Measurements from ENCODE around the gene F2R. TPM values are rescaled to one million over a fixed set of nuclear protein-coding genes. Genes with fewer than 3 reads are reported as not detected.
"Not testable (repeated sequence)": the region's sequence is repeated elsewhere in the genome, so short reads cannot be mapped to it uniquely, and the experiment has no call there.

F2R gene
- total RNA-seq, 1 experiment from 2014 or later: 3.6 TPM

GRCh38 chr5:76764374-76764773, 48.4 kb downstream of the F2R start:
- Histone ChIP-seq H3K4me3 (no peak overlapping the region), H3F3A (ENCODE audit: insufficient read depth, low read depth) (no peaks in the 10 kb centered on the region), H3K9me2 (ENCODE audit: insufficient read depth) (no peaks in the 10 kb centered on the region), H3K4me1 (replicated peaks; ENCODE audit: insufficient read depth) (peaks cover 18% of the 10 kb centered on the region; the same call in 1 of the 2 replicates), H4K20me1 (ENCODE audit: insufficient read depth) (no peaks in the 10 kb centered on the region), H3K4me2 (no peak overlapping the region), H3K79me2 (ENCODE audit: low read depth) (no peaks in the 10 kb centered on the region), H3K36me3 (ENCODE audit: low read depth) (no peaks in the 10 kb centered on the region), H3K27me3 (ENCODE audit: insufficient read depth, low read depth) (no peaks in the 10 kb centered on the region), H3K27ac (no peak overlapping the region), H3K9me3 (ENCODE audit: insufficient read depth, low read depth) (0 out of 2 replicates have a peak, but pooled peaks cover 7% of the 10 kb centered on the region), H2AFZ (no peak overlapping the region)
- TF ChIP-seq, protein P1, sequence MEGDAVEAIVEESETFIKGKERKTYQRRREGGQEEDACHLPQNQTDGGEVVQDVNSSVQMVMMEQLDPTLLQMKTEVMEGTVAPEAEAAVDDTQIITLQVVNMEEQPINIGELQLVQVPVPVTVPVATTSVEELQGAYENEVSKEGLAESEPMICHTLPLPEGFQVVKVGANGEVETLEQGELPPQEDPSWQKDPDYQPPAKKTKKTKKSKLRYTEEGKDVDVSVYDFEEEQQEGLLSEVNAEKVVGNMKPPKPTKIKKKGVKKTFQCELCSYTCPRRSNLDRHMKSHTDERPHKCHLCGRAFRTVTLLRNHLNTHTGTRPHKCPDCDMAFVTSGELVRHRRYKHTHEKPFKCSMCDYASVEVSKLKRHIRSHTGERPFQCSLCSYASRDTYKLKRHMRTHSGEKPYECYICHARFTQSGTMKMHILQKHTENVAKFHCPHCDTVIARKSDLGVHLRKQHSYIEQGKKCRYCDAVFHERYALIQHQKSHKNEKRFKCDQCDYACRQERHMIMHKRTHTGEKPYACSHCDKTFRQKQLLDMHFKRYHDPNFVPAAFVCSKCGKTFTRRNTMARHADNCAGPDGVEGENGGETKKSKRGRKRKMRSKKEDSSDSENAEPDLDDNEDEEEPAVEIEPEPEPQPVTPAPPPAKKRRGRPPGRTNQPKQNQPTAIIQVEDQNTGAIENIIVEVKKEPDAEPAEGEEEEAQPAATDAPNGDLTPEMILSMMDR (conservative IDR thresholded peaks at IDR 0.05): no peak
- no peak for TF ChIP-seq EZH2 (IDR thresholded peaks at IDR 0.05; ENCODE audit: low read depth)
- POLR2A ChIA-PET (ENCODE audit: unreplicated experiment): no interaction called here
- no TSS peak for BruUV-seq (replicated peaks)
- no peak for DNase-seq
- CTCF ChIA-PET: no interaction called here
- intact Hi-C loops (cut with micrococcal nuclease; ENCODE audit: unreplicated experiment): no loop called here

GRCh38 chr5:76765249-76765648, 49.3 kb downstream of the F2R start:
- no peak for TF ChIP-seq EZH2 (IDR thresholded peaks at IDR 0.05; ENCODE audit: low read depth)
- TF ChIP-seq, protein P1 (conservative IDR thresholded peaks at IDR 0.05): no peak
- H3K36me3 ChIP-seq (ENCODE audit: low read depth): no peaks in the 10 kb centered on the region
- H3K27ac ChIP-seq: no peak overlapping the region
- H3K27me3 ChIP-seq (ENCODE audit: insufficient read depth, low read depth): no peaks in the 10 kb centered on the region
- H3K9me3 ChIP-seq (ENCODE audit: insufficient read depth, low read depth): 0 out of 2 replicates have a peak, but pooled peaks cover 7% of the 10 kb centered on the region
- no peaks in the 10 kb centered on the region for H3F3A ChIP-seq (ENCODE audit: insufficient read depth, low read depth)
- intact Hi-C loops (cut with micrococcal nuclease; ENCODE audit: unreplicated experiment): no loop called here
- no peak overlapping the region for H3K4me2 ChIP-seq
- no TSS peak for BruUV-seq (replicated peaks)
- H3K4me3 ChIP-seq: no peak overlapping the region
- H4K20me1 ChIP-seq (ENCODE audit: insufficient read depth): no peaks in the 10 kb centered on the region
- POLR2A ChIA-PET (ENCODE audit: unreplicated experiment): no interaction called here
- H3K9me2 ChIP-seq (ENCODE audit: insufficient read depth): no peaks in the 10 kb centered on the region
- H3K79me2 ChIP-seq (ENCODE audit: low read depth): no peaks in the 10 kb centered on the region
- CTCF ChIA-PET: no interaction called here
- H2AFZ ChIP-seq: no peak overlapping the region
- no peak for DNase-seq
- H3K4me1 ChIP-seq (replicated peaks; ENCODE audit: insufficient read depth): peaks cover 9% of the 10 kb centered on the region; the same call in 1 of the 2 replicates

- BruUV-seq (replicated peaks): no TSS peak
- Histone ChIP-seq H3K79me2 (ENCODE audit: low read depth) (no peaks in the 10 kb centered on the region), H3K27ac (no peak overlapping the region), H2AFZ (no peak overlapping the region), H3K4me3 (no peak overlapping the region), H3K9me2 (ENCODE audit: insufficient read depth) (no peaks in the 10 kb centered on the region), H4K20me1 (ENCODE audit: insufficient read depth) (no peaks in the 10 kb centered on the region), H3K9me3 (ENCODE audit: insufficient read depth, low read depth) (0 out of 2 replicates have a peak, but pooled peaks cover 7% of the 10 kb centered on the region), H3K27me3 (ENCODE audit: insufficient read depth, low read depth) (no peaks in the 10 kb centered on the region), H3K36me3 (ENCODE audit: low read depth) (no peaks in the 10 kb centered on the region), H3K4me2 (peak overlapping the region; percentile 9; the same call in 1 of the 2 replicates), H3K4me1 (replicated peaks; ENCODE audit: insufficient read depth) (peaks cover 9% of the 10 kb centered on the region; the same call in 1 of the 2 replicates), H3F3A (ENCODE audit: insufficient read depth, low read depth) (peaks cover 2% of the 10 kb centered on the region; the same call in 1 of the 2 replicates)
- POLR2A ChIA-PET (ENCODE audit: unreplicated experiment): interaction anchor here (0.6 kb wide), 1 partner anchor 140 kb away, joined by 3 read pairs; no protein-coding TSS in a partner anchor
- TF ChIP-seq EZH2 (IDR thresholded peaks at IDR 0.05; ENCODE audit: low read depth): no peak
- intact Hi-C loops (cut with micrococcal nuclease; ENCODE audit: unreplicated experiment): no loop called here
- peak in 1 of 2 experiments; percentile 56 for DNase-seq
- CTCF ChIA-PET: interaction anchor here (0.6 to 0.7 kb wide), 2 partner anchors 18 to 142 kb away, joined by 3 read pairs; no protein-coding TSS in a partner anchor
These were observed 50.8 kb downstream of the F2R start for GRCh38 chr5:76766746-76767145.

GRCh38 chr5:76771041-76771440, 55.1 kb downstream of the F2R start:
- H3K4me2 ChIP-seq; DNase-seq; H3K9me3 ChIP-seq (ENCODE audit: insufficient read depth, low read depth); H3K4me1 ChIP-seq (replicated peaks; ENCODE audit: insufficient read depth); BruUV-seq (replicated peaks); POLR2A ChIA-PET (ENCODE audit: unreplicated experiment); H3K9me2 ChIP-seq (ENCODE audit: insufficient read depth); H2AFZ ChIP-seq; CTCF ChIA-PET; H4K20me1 ChIP-seq (ENCODE audit: insufficient read depth); H3K4me3 ChIP-seq; H3K79me2 ChIP-seq (ENCODE audit: low read depth); H3K27ac ChIP-seq; H3F3A ChIP-seq (ENCODE audit: insufficient read depth, low read depth); H3K36me3 ChIP-seq (ENCODE audit: low read depth); H3K27me3 ChIP-seq (ENCODE audit: insufficient read depth, low read depth): not testable (repeated sequence)
- intact Hi-C loops (cut with micrococcal nuclease; ENCODE audit: unreplicated experiment): loop anchor here (5.0 to 10.0 kb wide), 3 partner anchors 46 to 436 kb away; partner anchors contain the start of gene F2RL1

Data from PC-9 (cell line).